ENCODE data around the gene SF3B1. TPM values are rescaled to one million over a fixed set of nuclear protein-coding genes. Genes with fewer than 3 reads are reported as not detected.

The SF3B1 gene
- total RNA-seq, 1 experiment from 2014 or later, result 274 TPM

DNA sequence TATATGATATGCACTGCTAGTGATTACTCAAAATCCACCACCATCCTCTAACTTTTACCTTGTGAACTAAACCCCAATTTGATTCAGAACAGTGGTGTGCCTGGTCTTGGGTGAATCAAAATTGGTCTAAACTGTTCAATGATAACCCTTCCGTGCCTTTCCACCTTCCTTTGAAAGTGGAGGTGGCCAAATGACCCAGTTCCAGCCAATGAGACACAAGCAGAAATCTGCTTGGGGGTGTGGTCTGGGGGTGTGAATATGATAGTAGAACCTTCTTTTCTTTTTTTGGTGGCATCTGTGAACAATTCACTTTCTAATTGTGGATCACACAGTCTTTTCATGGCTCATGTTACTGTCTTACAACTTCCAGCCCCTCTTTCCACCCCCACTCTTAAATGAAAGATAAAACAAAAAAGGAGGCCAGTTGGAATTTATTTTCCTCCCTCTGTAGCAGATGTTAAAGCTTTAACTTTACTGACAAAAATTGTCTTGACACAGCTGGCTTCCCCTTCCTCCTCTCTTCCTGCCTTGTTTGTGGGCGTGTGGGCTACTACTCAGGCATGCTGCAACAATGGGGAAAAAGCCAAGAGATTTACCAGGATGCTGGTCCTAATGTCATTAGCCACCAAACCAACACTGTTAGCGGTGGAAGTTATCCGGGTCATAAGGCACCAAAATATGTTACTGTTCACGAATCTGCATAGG, 65.4 kb downstream of the SF3B1 start:
- no TSS peak for BruUV-seq (replicated peaks)
- no peak overlapping the region for H3K4me3 ChIP-seq (ENCODE audit: low read depth, low read length)
- H3K9me3 ChIP-seq, result no peaks in the 10 kb centered on the region
- Mint-ChIP-seq H3K9me3 (ENCODE audit: unreplicated experiment) (no peaks in the 10 kb centered on the region), H3K36me3 (ENCODE audit: insufficient read depth, unreplicated experiment) (no peaks in the 10 kb centered on the region), H3K27me3 (ENCODE audit: insufficient read depth, unreplicated experiment) (no peaks in the 10 kb centered on the region), H3K4me1 (ENCODE audit: low read depth, unreplicated experiment) (peaks cover under 1% of the 10 kb centered on the region), H3K4me3 (ENCODE audit: unreplicated experiment) (no peak overlapping the region), H3K27ac (ENCODE audit: unreplicated experiment) (no peak overlapping the region)
- ChIA-PET POLR2A (no interaction called here), CTCF (interaction anchor here (0.5 to 1.0 kb wide), 2 partner anchors 200 to 256 kb away, joined by 3 to 4 read pairs; no protein-coding TSS in a partner anchor)
- peaks cover 4% of the 10 kb centered on the region for H3K4me1 ChIP-seq
- intact Hi-C loops (cut with micrococcal nuclease; ENCODE audit: unreplicated experiment), result no loop called here
- TF ChIP-seq, protein P1, sequence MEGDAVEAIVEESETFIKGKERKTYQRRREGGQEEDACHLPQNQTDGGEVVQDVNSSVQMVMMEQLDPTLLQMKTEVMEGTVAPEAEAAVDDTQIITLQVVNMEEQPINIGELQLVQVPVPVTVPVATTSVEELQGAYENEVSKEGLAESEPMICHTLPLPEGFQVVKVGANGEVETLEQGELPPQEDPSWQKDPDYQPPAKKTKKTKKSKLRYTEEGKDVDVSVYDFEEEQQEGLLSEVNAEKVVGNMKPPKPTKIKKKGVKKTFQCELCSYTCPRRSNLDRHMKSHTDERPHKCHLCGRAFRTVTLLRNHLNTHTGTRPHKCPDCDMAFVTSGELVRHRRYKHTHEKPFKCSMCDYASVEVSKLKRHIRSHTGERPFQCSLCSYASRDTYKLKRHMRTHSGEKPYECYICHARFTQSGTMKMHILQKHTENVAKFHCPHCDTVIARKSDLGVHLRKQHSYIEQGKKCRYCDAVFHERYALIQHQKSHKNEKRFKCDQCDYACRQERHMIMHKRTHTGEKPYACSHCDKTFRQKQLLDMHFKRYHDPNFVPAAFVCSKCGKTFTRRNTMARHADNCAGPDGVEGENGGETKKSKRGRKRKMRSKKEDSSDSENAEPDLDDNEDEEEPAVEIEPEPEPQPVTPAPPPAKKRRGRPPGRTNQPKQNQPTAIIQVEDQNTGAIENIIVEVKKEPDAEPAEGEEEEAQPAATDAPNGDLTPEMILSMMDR (IDR thresholded peaks at IDR 0.05; ENCODE audit: insufficient read depth in 1 of 2, low read depth in 1 of 2, low read length in 1 of 2, severe bottlenecking in 1 of 2, unreplicated experiment in 1 of 2), result no peak
- H3K27me3 ChIP-seq (replicated peaks; ENCODE audit: control insufficient read depth, insufficient read depth, low read length), result no peaks in the 10 kb centered on the region
- DNase-seq, result no peak
- H3K36me3 ChIP-seq (ENCODE audit: control insufficient read depth, insufficient read depth, low read length), result no peaks in the 10 kb centered on the region

DNA sequence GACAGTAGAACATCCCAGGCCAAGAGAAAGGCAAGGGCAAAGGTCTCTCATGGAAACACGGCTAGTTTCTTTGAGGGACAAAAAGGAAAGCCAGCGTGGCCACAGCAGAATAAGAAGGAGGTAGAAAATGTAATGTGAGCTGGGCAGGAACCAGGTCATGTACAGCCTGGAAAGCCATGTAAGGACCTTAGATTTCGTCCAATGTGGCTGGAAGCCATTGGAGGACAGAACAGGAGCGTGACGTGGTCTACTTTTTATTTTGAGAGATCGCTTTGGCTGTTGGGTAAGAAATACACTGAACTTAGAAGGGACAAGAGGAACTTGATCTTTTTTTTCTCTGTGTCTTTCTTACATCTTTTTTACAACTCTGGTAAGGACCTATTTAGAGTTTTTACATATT, 66.4 kb downstream of the SF3B1 start:
- intact Hi-C loops (cut with micrococcal nuclease; ENCODE audit: unreplicated experiment), result no loop called here
- Mint-ChIP-seq H3K9me3 (ENCODE audit: unreplicated experiment) (no peaks in the 10 kb centered on the region), H3K4me3 (ENCODE audit: unreplicated experiment) (no peak overlapping the region), H3K27ac (ENCODE audit: unreplicated experiment) (no peak overlapping the region), H3K4me1 (ENCODE audit: low read depth, unreplicated experiment) (peaks cover 7% of the 10 kb centered on the region), H3K27me3 (ENCODE audit: insufficient read depth, unreplicated experiment) (no peaks in the 10 kb centered on the region), H3K36me3 (ENCODE audit: insufficient read depth, unreplicated experiment) (no peaks in the 10 kb centered on the region)
- ChIA-PET POLR2A (no interaction called here), CTCF (interaction anchor here (1.0 kb wide), 1 partner anchor 255 kb away, joined by 3 read pairs; no protein-coding TSS in a partner anchor)
- Histone ChIP-seq H3K36me3 (ENCODE audit: control insufficient read depth, insufficient read depth, low read length) (no peaks in the 10 kb centered on the region), H3K4me1 (peaks cover 12% of the 10 kb centered on the region), H3K27me3 (replicated peaks; ENCODE audit: control insufficient read depth, insufficient read depth, low read length) (no peaks in the 10 kb centered on the region), H3K9me3 (no peaks in the 10 kb centered on the region), H3K4me3 (ENCODE audit: low read depth, low read length) (no peak overlapping the region)
- TF ChIP-seq, protein P1 (IDR thresholded peaks at IDR 0.05; ENCODE audit: insufficient read depth in 1 of 2, low read depth in 1 of 2, low read length in 1 of 2, severe bottlenecking in 1 of 2, unreplicated experiment in 1 of 2), result no peak
- DNase-seq, result no peak
- BruUV-seq (replicated peaks), result no TSS peak

DNA sequence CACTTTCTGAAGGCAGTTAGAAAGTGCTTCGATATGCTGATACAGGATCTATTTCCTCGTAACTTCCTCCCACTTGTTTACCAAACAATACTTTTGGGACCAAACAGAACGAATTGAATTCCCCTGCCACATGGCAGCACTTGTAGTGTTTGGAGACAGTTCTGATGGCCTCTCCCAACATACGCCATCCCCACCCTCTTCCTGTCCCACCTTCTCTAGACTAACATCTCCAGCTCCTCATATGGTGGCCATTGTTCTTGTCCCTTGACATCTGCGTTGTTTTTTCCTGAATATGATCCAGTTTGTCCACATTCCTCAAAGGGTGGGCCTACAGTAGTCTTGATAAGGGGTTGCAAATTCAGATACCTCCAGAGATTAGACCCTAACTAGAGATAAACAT, 70.8 kb downstream of the SF3B1 start:
- H3K4me3 Mint-ChIP-seq (ENCODE audit: unreplicated experiment), result peak overlapping the region; percentile 17
- H3K27me3 ChIP-seq (replicated peaks; ENCODE audit: control insufficient read depth, insufficient read depth, low read length), result no peaks in the 10 kb centered on the region
- no peaks in the 10 kb centered on the region for H3K36me3 Mint-ChIP-seq (ENCODE audit: insufficient read depth, unreplicated experiment)
- BruUV-seq (replicated peaks), result no TSS peak
- TF ChIP-seq, protein P1 (IDR thresholded peaks at IDR 0.05; ENCODE audit: insufficient read depth in 1 of 2, low read depth in 1 of 2, low read length in 1 of 2, severe bottlenecking in 1 of 2, unreplicated experiment in 1 of 2), result no peak
- no peaks in the 10 kb centered on the region for H3K9me3 Mint-ChIP-seq (ENCODE audit: unreplicated experiment)
- peaks cover 7% of the 10 kb centered on the region for H3K4me1 Mint-ChIP-seq (ENCODE audit: low read depth, unreplicated experiment)
- CTCF ChIA-PET, result interaction anchor here (1.2 kb wide), 1 partner anchor 172 kb away, joined by 3 read pairs; no protein-coding TSS in a partner anchor
- intact Hi-C loops (cut with micrococcal nuclease; ENCODE audit: unreplicated experiment), result no loop called here
- DNase-seq, result no peak
- POLR2A ChIA-PET, result no interaction called here
- H3K4me3 ChIP-seq (ENCODE audit: low read depth, low read length), result no peak overlapping the region
- H3K36me3 ChIP-seq (ENCODE audit: control insufficient read depth, insufficient read depth, low read length), result no peaks in the 10 kb centered on the region
- no peak overlapping the region for H3K27ac Mint-ChIP-seq (ENCODE audit: unreplicated experiment)
- H3K9me3 ChIP-seq, result no peaks in the 10 kb centered on the region
- H3K4me1 ChIP-seq, result peaks cover 12% of the 10 kb centered on the region
- H3K27me3 Mint-ChIP-seq (ENCODE audit: insufficient read depth, unreplicated experiment), result no peaks in the 10 kb centered on the region
